HFF-Myc (cell line): Measurements from ENCODE around the gene RCAN2.

Source experiments
- DNase-seq: peaks from one replicate; pipeline ENCODE4 v3.0.0-alpha.2; 2011; ENCODE audit warnings: low read depth; ENCODE audit errors: extremely low read depth
- H3K4me3 ChIP-seq: replicated peaks from 2 replicates; pipeline ENCODE4 v1.5.1; 2011; ENCODE audit warnings: low read depth, mild to moderate bottlenecking, control low read depth, low read length
- CTCF ChIP-seq: IDR thresholded peaks from 2 replicates; pipeline ENCODE4 v1.5.1; 2012; ENCODE audit warnings: mild to moderate bottlenecking, low read depth, low read length, control low read depth; ENCODE audit errors: missing control alignments

The RCAN2 gene

GRCh38 chr6:46367354-46368168, 123.7 kb downstream of the RCAN2 start:
- DNase-seq, result no peak
- no peak for TF ChIP-seq CTCF
- no peak overlapping the region for H3K4me3 ChIP-seq

- TF ChIP-seq CTCF, result no peak
- DNase-seq, result no peak
- no peak overlapping the region for H3K4me3 ChIP-seq
Observed at GRCh38 chr6:46366190-46366900, 124.9 kb downstream of the RCAN2 start.

GRCh38 chr6:46357591-46357990, 133.7 kb downstream of the RCAN2 start:
- TF ChIP-seq CTCF, result no peak
- no peak overlapping the region for H3K4me3 ChIP-seq
- no peak for DNase-seq

- no peak for DNase-seq
- H3K4me3 ChIP-seq, result no peak overlapping the region
- TF ChIP-seq CTCF, result no peak
Observed at GRCh38 chr6:46356543-46356942, 134.7 kb downstream of the RCAN2 start.

- no peak for TF ChIP-seq CTCF
Observed at GRCh38 chr6:46353528-46353927, 137.7 kb downstream of the RCAN2 start.

GRCh38 chr6:46352541-46353268, 138.5 kb downstream of the RCAN2 start:
- no peak for TF ChIP-seq CTCF
- no peak overlapping the region for H3K4me3 ChIP-seq
- DNase-seq, result no peak

More at GRCh38 chr6:46353528-46353927, 137.7 kb downstream of the RCAN2 start:
- no peak overlapping the region for H3K4me3 ChIP-seq
- no peak for DNase-seq
